Activated T-cell treated with anti-CD3 and anti-CD28 coated beads, Interleukin-2, amount 50 U/mL, for 72 hours (primary cell): ENCODE measurements around the gene NKTR. TPM values are rescaled to one million over a fixed set of nuclear protein-coding genes. Genes with fewer than 3 reads are reported as not detected.

Experiments used
- ATAC-seq, 2 donors: fragments of 150-1000 bp; cut with Tn5 transposase; replicated peaks in 1 of 2; 2 replicates each; pipeline ENCODE4 v1.10.0; 2021; ENCODE audit warnings: moderate library complexity in 2 of 2, mild to moderate bottlenecking in 1 of 2
- DNase-seq, 2 donors: peaks; one replicate each; pipeline ENCODE4 v3.0.0; 2021 to 2022; ENCODE audit warnings: mixed read lengths in 1 of 2
- H3K27ac Mint-ChIP-seq: one replicate; pipeline ENCODE4 v1.8.0; 2022; ENCODE audit warnings: mild to moderate bottlenecking, moderate library complexity, mixed read lengths
- H3K27me3 Mint-ChIP-seq: one replicate; pipeline ENCODE4 v1.8.0; 2022; ENCODE audit warnings: low read depth, mixed read lengths
- H3K36me3 Mint-ChIP-seq, 2 donors: one replicate each; pipeline ENCODE4 v1.8.0; 2022; ENCODE audit warnings: mixed read lengths in 2 of 2, mild to moderate bottlenecking in 1 of 2; ENCODE audit not compliant: insufficient read depth in 2 of 2
- H3K4me1 Mint-ChIP-seq: one replicate; pipeline ENCODE4 v1.8.0; 2022; ENCODE audit warnings: low read depth, mixed read lengths
- H3K4me3 Mint-ChIP-seq, 2 donors: one replicate each; pipeline ENCODE4 v1.8.0; 2022; ENCODE audit warnings: mild to moderate bottlenecking in 2 of 2, mixed read lengths in 2 of 2, moderate library complexity in 2 of 2
- H3K9me3 Mint-ChIP-seq, 2 donors: one replicate each; pipeline ENCODE4 v1.8.0; 2022; ENCODE audit warnings: mixed read lengths in 2 of 2
- total RNA-seq, 2 donors: library from RNA; stranded (reverse); gene quantifications; one replicate each; pipeline ENCODE4 v1.2.3, GENCODE V29; 2022

Gene NKTR
- total RNA-seq, 2 donors from 2014 or later: 109 to 111 TPM

DNA sequence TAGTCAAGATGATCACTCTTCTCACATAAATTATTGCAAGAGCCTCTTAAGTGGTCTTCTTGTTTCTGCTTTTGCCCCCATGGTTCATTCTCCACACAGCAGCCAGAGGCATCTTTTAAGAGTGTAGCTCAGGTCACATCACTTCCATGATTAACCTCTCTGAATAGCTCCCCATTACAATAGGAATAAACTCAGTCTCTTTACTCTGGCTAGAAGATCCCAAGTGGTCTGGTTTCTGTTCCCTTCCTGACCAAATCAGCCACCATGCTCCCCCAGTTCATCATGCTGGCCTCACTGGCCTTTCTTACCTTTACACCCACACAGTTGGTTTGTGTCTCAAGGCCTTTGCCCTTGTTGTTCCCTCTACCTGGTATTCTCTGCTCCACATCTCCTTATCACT, 93.9 kb downstream of the NKTR start:
- H3K4me1 Mint-ChIP-seq: peaks cover 4% of the 10 kb centered on the region
- no peak overlapping the region for H3K4me3 Mint-ChIP-seq
- H3K9me3 Mint-ChIP-seq: no peaks in the 10 kb centered on the region
- DNase-seq (no peak), ATAC-seq (no peak)
- no peak overlapping the region for H3K27ac Mint-ChIP-seq
- peaks cover 7% of the 10 kb centered on the region for H3K27me3 Mint-ChIP-seq
- H3K36me3 Mint-ChIP-seq: no peaks in the 10 kb centered on the region

- Mint-ChIP-seq H3K4me3 (no peak overlapping the region), H3K27me3 (peaks cover 9% of the 10 kb centered on the region), H3K27ac (no peak overlapping the region), H3K9me3 (no peaks in the 10 kb centered on the region), H3K4me1 (peaks cover 9% of the 10 kb centered on the region), H3K36me3 (no peaks in the 10 kb centered on the region)
- ATAC-seq (no peak), DNase-seq (no peak)
Observed at GRCh38 chr3:42696356-42697288, 96.1 kb downstream of the NKTR start.

- Mint-ChIP-seq H3K27ac (no peak overlapping the region), H3K9me3 (no peaks in the 10 kb centered on the region), H3K27me3 (peaks cover 9% of the 10 kb centered on the region), H3K36me3 (no peaks in the 10 kb centered on the region), H3K4me1 (peaks cover 9% of the 10 kb centered on the region), H3K4me3 (no peak overlapping the region)
- DNase-seq (no peak), ATAC-seq (no peak)
Observed at GRCh38 chr3:42697289-42698051, 97.0 kb downstream of the NKTR start.

Other genes starting within 250 kb of the NKTR start
- gene LYZL4, start 190.1 kb upstream of the NKTR start, total RNA-seq: not detected
- 1 to 10 TPM; 5.6 to 6.6 TPM for gene VIPR1, start 98.0 kb upstream of the NKTR start, total RNA-seq
- gene SEC22C, start 18.7 kb upstream of the NKTR start, total RNA-seq: 10 to 100 TPM; 60.6 to 66.4 TPM
- gene SS18L2, start 9.8 kb upstream of the NKTR start, total RNA-seq: 10 to 100 TPM; 58.1 to 72.2 TPM
- under 1 TPM; 0.55 to 0.69 TPM for gene ZBTB47, start 53.0 kb downstream of the NKTR start, total RNA-seq
- gene KLHL40, start 84.9 kb downstream of the NKTR start, total RNA-seq: not detected
- not detected for gene HHATL, start 102.1 kb downstream of the NKTR start, total RNA-seq
- under 1 TPM; 0.32 to 0.70 TPM for gene CCDC13, start 172.6 kb downstream of the NKTR start, total RNA-seq
- gene HIGD1A, start 203.8 kb downstream of the NKTR start, total RNA-seq: 10 to 100 TPM; 54.0 to 63.8 TPM
- 1 to 10 TPM; 1.1 to 1.2 TPM for gene ACKR2, start 208.8 kb downstream of the NKTR start, total RNA-seq